SK-N-SH (cell line): Measurements from ENCODE around the gene SNX32.

ENCODE experiments used
- CHD2 ChIP-seq: fragments of 150-350 bp; IDR thresholded peaks from 2 replicates; pipeline ENCODE4 v1.6.1; 2018; ENCODE audit warnings: low read length; ENCODE audit not compliant: partially characterized antibody
- EP300 ChIP-seq, 2 experiments: IDR thresholded peaks; 2 replicates each; pipeline versions ENCODE4 v1.4.0 to v1.6.1; 2012; ENCODE audit warnings: borderline replicate concordance in 1 of 2, low read depth in 1 of 2, low read length in 1 of 2
- FOSL2 ChIP-seq: IDR thresholded peaks from 2 replicates; pipeline ENCODE4 v1.4.0; 2012; ENCODE audit warnings: low read depth, mild to moderate bottlenecking, moderate library complexity, borderline replicate concordance
- FOXM1 ChIP-seq: IDR thresholded peaks from 2 replicates; pipeline ENCODE4 v1.4.0; 2012; ENCODE audit warnings: low read depth, mild to moderate bottlenecking
- GABPA ChIP-seq: IDR thresholded peaks from 2 replicates; pipeline ENCODE4 v1.4.0; 2012; ENCODE audit warnings: low read depth, mild to moderate bottlenecking
- MXI1 ChIP-seq: IDR thresholded peaks from 2 replicates; pipeline ENCODE4 v1.6.1; 2012; ENCODE audit warnings: mild to moderate bottlenecking, low read depth, low read length, improper control_type of control experiment
- NRF1 ChIP-seq: IDR thresholded peaks from 2 replicates; pipeline ENCODE4 v1.6.1; 2012; ENCODE audit warnings: low read depth, mild to moderate bottlenecking, low read length
- POLR2AphosphoS5 ChIP-seq: IDR thresholded peaks from 2 replicates; pipeline ENCODE4 v1.6.1; 2012; ENCODE audit warnings: low read depth, low read length
- REST ChIP-seq: IDR thresholded peaks from 2 replicates; pipeline ENCODE4 v1.6.1; 2012; ENCODE audit warnings: mild to moderate bottlenecking, low read depth, low read length, moderate library complexity
- SMC3 ChIP-seq: IDR thresholded peaks from 2 replicates; pipeline ENCODE4 v1.6.1; 2012; ENCODE audit warnings: low read depth, low read length, improper control_type of control experiment
- TAF1 ChIP-seq: IDR thresholded peaks from 2 replicates; pipeline ENCODE4 v1.6.1; 2012; ENCODE audit warnings: low read depth, mild to moderate bottlenecking, low read length, moderate library complexity, borderline replicate concordance
- TEAD4 ChIP-seq: IDR thresholded peaks from 2 replicates; pipeline ENCODE4 v1.4.0; 2012; ENCODE audit warnings: mild to moderate bottlenecking, borderline replicate concordance; ENCODE audit not compliant: insufficient read depth
- TF ChIP-seq, protein P1 (sequence below): fragments of 200-600 bp; sonication (generic); IDR thresholded peaks from 2 replicates; pipeline ENCODE4 v1.6.1; 2017; ENCODE audit warnings: antibody characterized with exemption, mild to moderate bottlenecking, moderate library complexity

- TF ChIP-seq, protein P1, sequence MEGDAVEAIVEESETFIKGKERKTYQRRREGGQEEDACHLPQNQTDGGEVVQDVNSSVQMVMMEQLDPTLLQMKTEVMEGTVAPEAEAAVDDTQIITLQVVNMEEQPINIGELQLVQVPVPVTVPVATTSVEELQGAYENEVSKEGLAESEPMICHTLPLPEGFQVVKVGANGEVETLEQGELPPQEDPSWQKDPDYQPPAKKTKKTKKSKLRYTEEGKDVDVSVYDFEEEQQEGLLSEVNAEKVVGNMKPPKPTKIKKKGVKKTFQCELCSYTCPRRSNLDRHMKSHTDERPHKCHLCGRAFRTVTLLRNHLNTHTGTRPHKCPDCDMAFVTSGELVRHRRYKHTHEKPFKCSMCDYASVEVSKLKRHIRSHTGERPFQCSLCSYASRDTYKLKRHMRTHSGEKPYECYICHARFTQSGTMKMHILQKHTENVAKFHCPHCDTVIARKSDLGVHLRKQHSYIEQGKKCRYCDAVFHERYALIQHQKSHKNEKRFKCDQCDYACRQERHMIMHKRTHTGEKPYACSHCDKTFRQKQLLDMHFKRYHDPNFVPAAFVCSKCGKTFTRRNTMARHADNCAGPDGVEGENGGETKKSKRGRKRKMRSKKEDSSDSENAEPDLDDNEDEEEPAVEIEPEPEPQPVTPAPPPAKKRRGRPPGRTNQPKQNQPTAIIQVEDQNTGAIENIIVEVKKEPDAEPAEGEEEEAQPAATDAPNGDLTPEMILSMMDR, result no peak
- TF ChIP-seq TAF1 (no peak), POLR2AphosphoS5 (no peak), SMC3 (no peak), GABPA (no peak), CHD2 (no peak), MXI1 (no peak), EP300 (IDR thresholded peaks at IDR 0.05; ENCODE audit: borderline replicate concordance in 1 of 2, low read depth in 1 of 2, low read length in 1 of 2) (no peak), FOXM1 (no peak), FOSL2 (no peak), REST (no peak), TEAD4 (no peak), NRF1 (no peak)
Observed at GRCh38 chr11:65886826-65887722, 53.3 kb downstream of the SNX32 start.
